C4-2B (cell line): ENCODE measurements around the gene ANKS1B.

Source experiments
- H3K27ac ChIP-seq: fragments of 450-650 bp; 2 replicates; pipeline ENCODE4 v1.5.1; 2017
- CTCF ChIP-seq: fragments of 450-650 bp; conservative IDR thresholded peaks from 2 replicates; pipeline ENCODE4 v1.5.1; 2017; ENCODE audit warnings: mild to moderate bottlenecking
- ZFX ChIP-seq: fragments of 450-650 bp; IDR thresholded peaks from 2 replicates; pipeline ENCODE4 v1.6.1; 2017

The ANKS1B gene

GRCh38 chr12:99265648-99266047 is 719.1 kb downstream of the ANKS1B start:
- H3K27ac ChIP-seq, result no peak overlapping the region
- no peak for TF ChIP-seq ZFX
- TF ChIP-seq CTCF, result no peak

- no peak for TF ChIP-seq CTCF
- TF ChIP-seq ZFX, result no peak
- no peak overlapping the region for H3K27ac ChIP-seq
Measured at GRCh38 chr12:99261256-99261655, 723.5 kb downstream of the ANKS1B start.

- no peak overlapping the region for H3K27ac ChIP-seq
- TF ChIP-seq CTCF (no peak), ZFX (no peak)
Measured at GRCh38 chr12:99260456-99260996, 724.2 kb downstream of the ANKS1B start.

GRCh38 chr12:99259040-99259934 is 725.4 kb downstream of the ANKS1B start:
- TF ChIP-seq CTCF (no peak), ZFX (no peak)
- H3K27ac ChIP-seq, result no peak overlapping the region

GRCh38 chr12:99257672-99258071 is 727.1 kb downstream of the ANKS1B start:
- no peak for TF ChIP-seq ZFX
- TF ChIP-seq CTCF, result no peak
- H3K27ac ChIP-seq, result no peak overlapping the region

GRCh38 chr12:99253068-99253467 is 731.7 kb downstream of the ANKS1B start:
- TF ChIP-seq ZFX (no peak), CTCF (peak; percentile 30)
- no peak overlapping the region for H3K27ac ChIP-seq

GRCh38 chr12:99250091-99250490 is 734.6 kb downstream of the ANKS1B start:
- no peak overlapping the region for H3K27ac ChIP-seq
- TF ChIP-seq CTCF, result no peak
